ENCODE measurements around the gene MAP1LC3B2.

The MAP1LC3B2 gene

DNA sequence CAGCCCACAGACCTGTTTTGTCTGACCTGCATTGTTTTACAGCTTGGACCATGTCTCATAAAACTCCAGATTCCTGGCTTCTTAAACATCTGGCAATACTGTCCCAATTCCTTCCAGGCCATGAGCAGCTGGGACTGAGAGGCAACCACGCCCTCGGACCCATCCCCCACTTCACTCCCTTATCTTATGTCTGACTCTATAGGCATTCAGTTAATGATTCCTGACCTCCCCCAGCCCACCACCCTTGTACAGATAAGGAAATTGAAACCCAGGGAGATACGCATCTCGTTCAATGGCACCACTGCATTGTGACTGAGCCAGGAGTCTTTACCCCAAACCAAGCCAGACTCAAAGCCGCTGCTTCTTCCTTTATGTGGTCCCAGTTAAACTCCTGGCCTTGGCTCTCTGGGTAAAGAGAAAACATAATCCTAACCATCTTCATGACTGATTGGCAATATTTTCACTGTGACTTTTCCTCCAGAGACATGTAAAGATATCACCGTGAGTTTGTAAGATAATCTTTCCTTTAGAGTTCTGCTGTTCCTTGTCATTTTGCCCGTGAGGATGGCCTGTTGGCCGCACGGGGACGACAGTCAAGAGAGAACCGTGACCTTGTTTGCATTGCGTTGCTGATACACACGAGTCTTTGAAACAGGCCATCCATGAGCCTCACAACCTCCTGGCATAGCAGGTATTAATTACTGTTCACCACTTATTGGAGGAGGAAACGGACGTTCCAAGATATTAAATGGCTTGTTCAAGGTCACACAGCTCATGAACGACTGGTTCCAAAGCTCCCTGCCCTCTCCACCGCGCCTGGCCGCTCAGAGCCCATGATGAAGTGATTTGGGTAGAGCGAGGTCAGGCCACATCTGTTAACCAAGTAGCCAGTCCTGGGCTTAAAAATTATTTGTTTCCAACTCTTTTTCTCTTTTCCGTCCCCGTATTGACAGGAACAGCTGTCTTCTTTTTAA is 39.4 kb downstream of the MAP1LC3B2 start:
- TF ChIP-seq, protein P1, sequence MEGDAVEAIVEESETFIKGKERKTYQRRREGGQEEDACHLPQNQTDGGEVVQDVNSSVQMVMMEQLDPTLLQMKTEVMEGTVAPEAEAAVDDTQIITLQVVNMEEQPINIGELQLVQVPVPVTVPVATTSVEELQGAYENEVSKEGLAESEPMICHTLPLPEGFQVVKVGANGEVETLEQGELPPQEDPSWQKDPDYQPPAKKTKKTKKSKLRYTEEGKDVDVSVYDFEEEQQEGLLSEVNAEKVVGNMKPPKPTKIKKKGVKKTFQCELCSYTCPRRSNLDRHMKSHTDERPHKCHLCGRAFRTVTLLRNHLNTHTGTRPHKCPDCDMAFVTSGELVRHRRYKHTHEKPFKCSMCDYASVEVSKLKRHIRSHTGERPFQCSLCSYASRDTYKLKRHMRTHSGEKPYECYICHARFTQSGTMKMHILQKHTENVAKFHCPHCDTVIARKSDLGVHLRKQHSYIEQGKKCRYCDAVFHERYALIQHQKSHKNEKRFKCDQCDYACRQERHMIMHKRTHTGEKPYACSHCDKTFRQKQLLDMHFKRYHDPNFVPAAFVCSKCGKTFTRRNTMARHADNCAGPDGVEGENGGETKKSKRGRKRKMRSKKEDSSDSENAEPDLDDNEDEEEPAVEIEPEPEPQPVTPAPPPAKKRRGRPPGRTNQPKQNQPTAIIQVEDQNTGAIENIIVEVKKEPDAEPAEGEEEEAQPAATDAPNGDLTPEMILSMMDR (IDR thresholded peaks at IDR 0.05; ENCODE audit: low read length, missing control alignments), result no peak
- no peak for DNase-seq (ENCODE audit: low read depth)
- H3K4me3 ChIP-seq (replicated peaks; ENCODE audit: low read depth, low read length), result no peak overlapping the region

- TF ChIP-seq, protein P1 (IDR thresholded peaks at IDR 0.05; ENCODE audit: low read length, missing control alignments), result peak; percentile 63
- peak; percentile 77 for DNase-seq (ENCODE audit: low read depth)
- H3K4me3 ChIP-seq (replicated peaks; ENCODE audit: low read depth, low read length), result peak overlapping the region; percentile 31
Measured at GRCh38 chr12:116599285-116600136, 40.3 kb downstream of the MAP1LC3B2 start.

GRCh38 chr12:116600959-116601918 is 42.1 kb downstream of the MAP1LC3B2 start:
- no peak overlapping the region for H3K4me3 ChIP-seq (replicated peaks; ENCODE audit: low read depth, low read length)
- DNase-seq (ENCODE audit: low read depth), result no peak
- TF ChIP-seq, protein P1 (IDR thresholded peaks at IDR 0.05; ENCODE audit: low read length, missing control alignments), result no peak

- H3K4me3 ChIP-seq (replicated peaks; ENCODE audit: low read depth, low read length), result no peak overlapping the region
- TF ChIP-seq, protein P1 (IDR thresholded peaks at IDR 0.05; ENCODE audit: low read length, missing control alignments), result no peak
- peak; percentile 46 for DNase-seq (ENCODE audit: low read depth)
Measured at GRCh38 chr12:116601933-116602810, 43.0 kb downstream of the MAP1LC3B2 start.

DNA sequence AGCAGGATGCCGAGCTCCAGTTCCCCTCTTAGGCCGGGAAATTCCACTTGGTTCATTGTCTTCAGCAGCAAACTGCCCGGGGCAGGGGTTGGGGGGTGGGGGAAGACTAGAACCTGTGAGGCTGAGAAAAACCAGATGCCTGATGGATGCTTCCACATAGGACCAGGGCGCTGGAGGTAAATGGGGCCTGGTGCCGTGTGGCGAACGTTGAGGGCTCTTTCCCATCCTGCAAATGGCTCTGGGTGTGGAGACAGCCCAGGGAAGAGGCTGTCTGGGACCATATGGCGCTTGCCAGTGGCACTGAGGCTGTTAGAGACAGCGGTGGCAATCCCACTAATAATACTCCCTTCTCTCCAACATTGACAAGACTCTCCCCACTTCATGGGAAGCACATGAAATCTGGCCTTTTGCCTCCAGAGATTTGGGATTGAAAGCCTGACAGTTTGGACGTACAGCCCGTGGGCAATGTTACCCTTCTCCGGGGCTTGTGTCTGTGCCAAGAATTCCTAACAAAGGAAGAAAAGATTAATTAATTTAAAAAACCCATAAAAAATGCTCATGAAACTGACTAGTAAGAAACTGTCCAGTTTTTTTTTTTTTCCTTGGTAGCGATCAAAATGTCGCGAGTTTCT is 44.5 kb downstream of the MAP1LC3B2 start:
- TF ChIP-seq, protein P1 (IDR thresholded peaks at IDR 0.05; ENCODE audit: low read length, missing control alignments), result no peak

More for the DNA sequence above, 44.5 kb downstream of the MAP1LC3B2 start:
- DNase-seq (ENCODE audit: low read depth), result no peak
- H3K4me3 ChIP-seq (replicated peaks; ENCODE audit: low read depth, low read length), result no peak overlapping the region

Data from fibroblast of pulmonary artery (primary cell).